Keratinocyte (primary cell): ENCODE data around the gene WIPF3.

Experiments used
- CTCF ChIP-seq, 3 experiments: IDR thresholded peaks in 1 of 3; conservative IDR thresholded peaks in 1 of 3; optimal IDR thresholded peaks in 1 of 3; 2 replicates in 2 of 3; 3 replicates in 1 of 3; pipeline versions ENCODE3 to v1.5.1; 2011; ENCODE audit warnings: low read length in 3 of 3, mild to moderate bottlenecking in 3 of 3, moderate library complexity in 2 of 3, control low read depth in 1 of 3, inconsistent platforms in 1 of 3; ENCODE audit not compliant: insufficient read depth in 2 of 3; ENCODE audit errors: extremely low read depth in 1 of 3
- EZH2 ChIP-seq: IDR thresholded peaks from one replicate; pipeline ENCODE4 v1.6.1; 2012; ENCODE audit warnings: inconsistent platforms, mild to moderate bottlenecking, low read length, moderate library complexity

DNA sequence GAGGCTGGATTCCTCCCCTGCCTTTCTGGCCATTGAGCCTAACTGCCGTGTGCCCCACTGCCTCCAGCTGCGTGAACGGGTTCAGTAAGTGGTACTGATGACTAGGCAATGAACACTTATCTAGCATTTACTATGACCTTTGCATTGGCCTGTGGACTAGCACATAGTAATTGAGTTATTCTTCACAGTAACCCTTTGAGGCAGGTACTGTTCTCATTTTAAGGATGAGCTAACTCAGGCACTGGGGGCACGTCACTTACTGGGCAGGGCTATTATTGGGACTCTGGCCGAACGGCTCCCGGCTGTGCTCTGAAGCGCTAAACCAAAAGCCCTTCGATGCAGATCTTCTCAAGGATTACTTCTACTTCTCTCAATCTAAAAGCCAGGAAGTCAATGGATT is 38.3 kb downstream of the WIPF3 start:
- TF ChIP-seq CTCF (optimal IDR thresholded peaks at IDR 0.05 in 1 of 3, IDR thresholded peaks at IDR 0.05 in 1 of 3, conservative IDR thresholded peaks at IDR 0.05 in 1 of 3; ENCODE audit: extremely low read depth in 1 of 3, insufficient read depth in 2 of 3, low read length in 3 of 3) (no peak), EZH2 (no peak)
